ENCODE results near the gene NEUROD2.

GRCh38 chr17:39639043-39639442, 31.3 kb upstream of the NEUROD2 start:
- TF ChIP-seq CTCF (IDR thresholded peaks at IDR 0.05) (no peak), POLR2A (IDR thresholded peaks at IDR 0.05) (no peak)

Measured in thyroid gland (tissue), 4 donors.